HepG2 (cell line): ENCODE measurements around the gene SHLD1. TPM values are rescaled to one million over a fixed set of nuclear protein-coding genes. Genes with fewer than 3 reads are reported as not detected.

ENCODE experiments used
- AFF4 ChIP-seq: sonication (generic); formaldehyde crosslinking; IDR thresholded peaks from 2 replicates; pipeline ENCODE4 v1.4.0; 2020; ENCODE audit warnings: missing genetic modification reagents
- ATF7 ChIP-seq, 2 experiments: fragments of 450-650 bp in 1 of 2; sonication (generic) in 1 of 2; formaldehyde crosslinking in 1 of 2; IDR thresholded peaks; 2 replicates each; pipeline versions ENCODE4 v1.4.0 to v1.6.1; 2016 to 2020; ENCODE audit warnings: antibody characterized with exemption in 1 of 2, mild to moderate bottlenecking in 1 of 2, missing genetic modification reagents in 1 of 2
- HNRNPH1 ChIP-seq: fragments of 200-400 bp; formaldehyde crosslinking; optimal IDR thresholded peaks from 2 replicates; pipeline ENCODE3; 2017; ENCODE audit warnings: mild to moderate bottlenecking, low read depth, low read length
- MAF1 ChIP-seq: sonication (generic); formaldehyde crosslinking; IDR thresholded peaks from 2 replicates; pipeline ENCODE4 v1.5.0; 2020; ENCODE audit warnings: missing genetic modification reagents, borderline replicate concordance
- NFIB ChIP-seq: sonication (generic); formaldehyde crosslinking; IDR thresholded peaks from 2 replicates; pipeline ENCODE4 v1.9.0; 2021; ENCODE audit warnings: missing genetic modification reagents, mild to moderate bottlenecking, borderline replicate concordance
- SALL2 ChIP-seq: sonication (generic); formaldehyde crosslinking; IDR thresholded peaks from 2 replicates; pipeline ENCODE4 v1.8.1; 2023; ENCODE audit warnings: mild to moderate bottlenecking, missing genetic modification reagents, inconsistent platforms
- SIN3A ChIP-seq: IDR thresholded peaks from 2 replicates; pipeline ENCODE4 v1.6.1; 2011; ENCODE audit warnings: low read depth, mild to moderate bottlenecking, control low read depth, low read length, borderline replicate concordance
- SMAD9 ChIP-seq: sonication (generic); formaldehyde crosslinking; IDR thresholded peaks from 2 replicates; pipeline ENCODE4 v1.5.1; 2020; ENCODE audit warnings: mild to moderate bottlenecking, missing genetic modification reagents
- THAP11 ChIP-seq: IDR thresholded peaks from 2 replicates; pipeline ENCODE4 v1.6.1; 2016; ENCODE audit warnings: missing biosample characterization, missing genetic modification reagents
- TOPORS ChIP-seq: sonication (generic); formaldehyde crosslinking; IDR thresholded peaks from 2 replicates; pipeline ENCODE4 v1.8.0; 2023; ENCODE audit warnings: mild to moderate bottlenecking, missing genetic modification reagents
- ZKSCAN5 ChIP-seq: sonication (generic); formaldehyde crosslinking; IDR thresholded peaks from 2 replicates; pipeline ENCODE4 v1.5.1; 2020; ENCODE audit warnings: mild to moderate bottlenecking, missing genetic modification reagents
- ZNF577 ChIP-seq: sonication (generic); formaldehyde crosslinking; IDR thresholded peaks from 2 replicates; pipeline ENCODE4 v1.4.0; 2020; ENCODE audit warnings: mild to moderate bottlenecking, low read depth, missing genetic modification reagents, borderline replicate concordance
- ZNF704 ChIP-seq: sonication (generic); formaldehyde crosslinking; IDR thresholded peaks from 2 replicates; pipeline ENCODE4 v1.8.1; 2023; ENCODE audit warnings: mild to moderate bottlenecking, inconsistent platforms, moderate library complexity, missing genetic modification reagents, borderline replicate concordance
- ZNF780A ChIP-seq: sonication (generic); formaldehyde crosslinking; IDR thresholded peaks from 2 replicates; pipeline ENCODE4 v1.8.0; 2022; ENCODE audit warnings: mild to moderate bottlenecking, missing genetic modification reagents, moderate library complexity
- ZXDC ChIP-seq: sonication (generic); formaldehyde crosslinking; IDR thresholded peaks from 2 replicates; pipeline ENCODE4 v1.5.0; 2020; ENCODE audit warnings: mild to moderate bottlenecking, missing genetic modification reagents
- polyA plus RNA-seq, 8 experiments: library from polyadenylated mRNA; depleted of rRNA in 3 of 8; stranded (reverse) in 7 of 8; unstranded in 1 of 8; fragments of >200 nt; fragmentation: Illumina TruSeq in 4 of 8; extraction: Trizol in 4 of 8; gene quantifications; 2 replicates each; pipeline versions ENCODE4 v1.2.1 to v1.2.3, GENCODE V29; 2011 to 2016; ENCODE audit warnings: low read depth in 4 of 8, missing spikeins in 1 of 8, mixed read lengths in 1 of 8; ENCODE audit not compliant: insufficient read depth in 1 of 8
- total RNA-seq, 5 experiments: library from RNA; depleted of rRNA; stranded (reverse); fragments of >200 nt; fragmentation: Illumina TruSeq; extraction: Trizol; gene quantifications; 2 replicates each; pipeline ENCODE4 v1.2.3, GENCODE V29; 2016; ENCODE audit warnings: low read depth in 1 of 5
- TF ChIP-seq, protein P1 (sequence below): sonication (generic); formaldehyde crosslinking; IDR thresholded peaks from 2 replicates; pipeline ENCODE4 v1.9.0; 2021; ENCODE audit warnings: mild to moderate bottlenecking, missing genetic modification reagents

SHLD1 gene
- total and polyA plus RNA-seq, 2 of the 13 experiments (the other 11 are each of a cell fraction or from before 2014, with no cell fraction given): 8.9 to 10.0 TPM

DNA sequence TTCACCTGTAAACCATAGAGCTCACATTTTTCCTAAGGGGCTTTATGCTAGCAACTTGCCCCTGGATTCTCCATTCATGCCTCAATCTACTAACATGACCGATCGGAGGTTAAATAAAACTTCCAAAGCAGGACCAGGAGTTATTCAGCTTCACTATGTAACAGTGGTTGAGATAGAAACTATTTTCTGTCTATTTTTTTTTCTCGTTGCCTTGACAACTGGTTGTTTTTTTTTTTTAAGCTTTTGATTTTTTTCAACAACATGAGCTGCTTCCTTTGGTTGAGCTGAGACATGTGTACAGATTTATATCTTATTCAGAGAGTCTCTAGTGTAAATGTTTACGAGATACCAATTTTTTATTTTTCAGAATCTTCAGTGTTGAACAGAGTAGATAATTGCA lies 85.7 kb downstream of the SHLD1 start (continued):
- TF ChIP-seq, protein P1, sequence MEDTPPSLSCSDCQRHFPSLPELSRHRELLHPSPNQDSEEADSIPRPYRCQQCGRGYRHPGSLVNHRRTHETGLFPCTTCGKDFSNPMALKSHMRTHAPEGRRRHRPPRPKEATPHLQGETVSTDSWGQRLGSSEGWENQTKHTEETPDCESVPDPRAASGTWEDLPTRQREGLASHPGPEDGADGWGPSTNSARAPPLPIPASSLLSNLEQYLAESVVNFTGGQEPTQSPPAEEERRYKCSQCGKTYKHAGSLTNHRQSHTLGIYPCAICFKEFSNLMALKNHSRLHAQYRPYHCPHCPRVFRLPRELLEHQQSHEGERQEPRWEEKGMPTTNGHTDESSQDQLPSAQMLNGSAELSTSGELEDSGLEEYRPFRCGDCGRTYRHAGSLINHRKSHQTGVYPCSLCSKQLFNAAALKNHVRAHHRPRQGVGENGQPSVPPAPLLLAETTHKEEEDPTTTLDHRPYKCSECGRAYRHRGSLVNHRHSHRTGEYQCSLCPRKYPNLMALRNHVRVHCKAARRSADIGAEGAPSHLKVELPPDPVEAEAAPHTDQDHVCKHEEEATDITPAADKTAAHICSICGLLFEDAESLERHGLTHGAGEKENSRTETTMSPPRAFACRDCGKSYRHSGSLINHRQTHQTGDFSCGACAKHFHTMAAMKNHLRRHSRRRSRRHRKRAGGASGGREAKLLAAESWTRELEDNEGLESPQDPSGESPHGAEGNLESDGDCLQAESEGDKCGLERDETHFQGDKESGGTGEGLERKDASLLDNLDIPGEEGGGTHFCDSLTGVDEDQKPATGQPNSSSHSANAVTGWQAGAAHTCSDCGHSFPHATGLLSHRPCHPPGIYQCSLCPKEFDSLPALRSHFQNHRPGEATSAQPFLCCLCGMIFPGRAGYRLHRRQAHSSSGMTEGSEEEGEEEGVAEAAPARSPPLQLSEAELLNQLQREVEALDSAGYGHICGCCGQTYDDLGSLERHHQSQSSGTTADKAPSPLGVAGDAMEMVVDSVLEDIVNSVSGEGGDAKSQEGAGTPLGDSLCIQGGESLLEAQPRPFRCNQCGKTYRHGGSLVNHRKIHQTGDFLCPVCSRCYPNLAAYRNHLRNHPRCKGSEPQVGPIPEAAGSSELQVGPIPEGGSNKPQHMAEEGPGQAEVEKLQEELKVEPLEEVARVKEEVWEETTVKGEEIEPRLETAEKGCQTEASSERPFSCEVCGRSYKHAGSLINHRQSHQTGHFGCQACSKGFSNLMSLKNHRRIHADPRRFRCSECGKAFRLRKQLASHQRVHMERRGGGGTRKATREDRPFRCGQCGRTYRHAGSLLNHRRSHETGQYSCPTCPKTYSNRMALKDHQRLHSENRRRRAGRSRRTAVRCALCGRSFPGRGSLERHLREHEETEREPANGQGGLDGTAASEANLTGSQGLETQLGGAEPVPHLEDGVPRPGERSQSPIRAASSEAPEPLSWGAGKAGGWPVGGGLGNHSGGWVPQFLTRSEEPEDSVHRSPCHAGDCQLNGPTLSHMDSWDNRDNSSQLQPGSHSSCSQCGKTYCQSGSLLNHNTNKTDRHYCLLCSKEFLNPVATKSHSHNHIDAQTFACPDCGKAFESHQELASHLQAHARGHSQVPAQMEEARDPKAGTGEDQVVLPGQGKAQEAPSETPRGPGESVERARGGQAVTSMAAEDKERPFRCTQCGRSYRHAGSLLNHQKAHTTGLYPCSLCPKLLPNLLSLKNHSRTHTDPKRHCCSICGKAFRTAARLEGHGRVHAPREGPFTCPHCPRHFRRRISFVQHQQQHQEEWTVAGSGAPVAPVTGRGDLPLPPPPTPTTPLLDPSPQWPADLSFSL (CRISPR knock-in tag): no peak
- TF ChIP-seq HNRNPH1: no peak
- no peak for TF ChIP-seq ZXDC (CRISPR knock-in tag)
- TF ChIP-seq ATF7 (IDR thresholded peaks at IDR 0.05): no peak
- TF ChIP-seq ATF7 (CRISPR knock-in tag; IDR thresholded peaks at IDR 0.05): no peak
- no peak for TF ChIP-seq NFIB
- no peak for TF ChIP-seq THAP11 (CRISPR knock-in tag)
- TF ChIP-seq ZNF704 (CRISPR knock-in tag): no peak
- no peak for TF ChIP-seq ZNF780A
- no peak for TF ChIP-seq ZNF577 (CRISPR knock-in tag)
- TF ChIP-seq AFF4 (CRISPR knock-in tag): no peak
- no peak for TF ChIP-seq TOPORS (CRISPR knock-in tag)
- TF ChIP-seq SIN3A: no peak
- no peak for TF ChIP-seq MAF1 (CRISPR knock-in tag)
- no peak for TF ChIP-seq SALL2 (CRISPR knock-in tag)
- no peak for TF ChIP-seq ZKSCAN5 (CRISPR knock-in tag)
- TF ChIP-seq SMAD9 (CRISPR knock-in tag): no peak
